Muscle of back (tissue), 11 donors: ENCODE measurements around the gene MRAS. TPM values are rescaled to one million over a fixed set of nuclear protein-coding genes. Genes with fewer than 3 reads are reported as not detected.
"Not testable (repeated sequence)": the region's sequence is repeated elsewhere in the genome, so short reads cannot be mapped to it uniquely, and the experiment has no call there.

Experiments used
- DNase-seq, 3 donors: peaks; one replicate each; pipeline versions ENCODE4 v3.0.0 to v3.0.0-alpha.2; 2013
- polyA plus RNA-seq, 10 donors: library from polyadenylated mRNA; unstranded; fragments of 120-200 nt; gene quantifications; one replicate each; pipeline ENCODE4 v1.2.1, GENCODE V29; 2013; ENCODE audit not compliant: insufficient read length in 10 of 10

MRAS gene
- polyA plus RNA-seq, 10 donors, result 39.4 to 84.0 (median 65.2) TPM

GRCh38 chr3:138442433-138442832 lies 94.1 kb downstream of the MRAS start:
- DNase-seq, result no peak

GRCh38 chr3:138443091-138443490 lies 94.7 kb downstream of the MRAS start:
- no peak for DNase-seq

GRCh38 chr3:138443521-138444503 lies 95.4 kb downstream of the MRAS start:
- peak; percentile 47 to 74 (median 51) for DNase-seq

DNA sequence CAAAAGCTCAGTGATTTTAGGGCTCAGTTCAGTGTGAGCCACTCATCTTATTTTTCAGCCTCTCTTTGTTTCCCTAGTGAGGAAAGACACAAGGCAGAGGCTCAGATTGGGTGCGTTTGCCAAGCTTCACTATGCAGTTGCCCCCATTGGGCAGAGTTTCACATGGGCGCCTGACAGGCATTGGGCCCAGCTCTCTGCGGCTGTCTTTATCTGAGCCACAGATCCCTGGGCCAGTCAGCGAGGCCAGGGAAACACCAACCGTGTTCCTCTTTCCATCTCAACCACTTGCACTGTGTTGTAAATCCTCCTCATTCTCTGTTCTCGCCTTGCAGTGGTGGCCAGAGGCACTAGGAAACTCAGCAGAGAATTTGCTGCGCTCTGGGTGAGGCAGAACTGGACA lies 96.9 kb downstream of the MRAS start:
- no peak for DNase-seq

DNA sequence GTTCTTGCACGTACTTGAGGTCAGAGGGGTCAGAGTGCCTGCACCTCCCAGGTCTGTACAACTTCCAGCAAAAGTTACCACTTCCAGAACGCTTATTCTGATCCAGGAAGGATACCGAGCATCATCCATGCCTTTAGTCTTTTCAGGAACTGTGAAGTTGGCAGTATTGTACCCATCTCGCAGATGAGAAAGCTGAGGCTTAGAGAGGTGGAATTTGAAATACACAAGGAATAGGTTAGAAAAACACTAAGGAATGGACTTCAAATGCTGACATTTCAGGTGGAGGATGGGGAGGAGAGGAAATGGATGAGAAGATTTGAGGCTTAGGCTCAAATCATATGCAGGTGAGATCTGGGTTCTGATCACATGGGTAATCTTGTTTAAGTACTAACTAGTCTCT lies 97.3 kb downstream of the MRAS start:
- DNase-seq, result no peak

- no peak for DNase-seq
Observed at GRCh38 chr3:138448631-138449030, 100.3 kb downstream of the MRAS start.

DNA sequence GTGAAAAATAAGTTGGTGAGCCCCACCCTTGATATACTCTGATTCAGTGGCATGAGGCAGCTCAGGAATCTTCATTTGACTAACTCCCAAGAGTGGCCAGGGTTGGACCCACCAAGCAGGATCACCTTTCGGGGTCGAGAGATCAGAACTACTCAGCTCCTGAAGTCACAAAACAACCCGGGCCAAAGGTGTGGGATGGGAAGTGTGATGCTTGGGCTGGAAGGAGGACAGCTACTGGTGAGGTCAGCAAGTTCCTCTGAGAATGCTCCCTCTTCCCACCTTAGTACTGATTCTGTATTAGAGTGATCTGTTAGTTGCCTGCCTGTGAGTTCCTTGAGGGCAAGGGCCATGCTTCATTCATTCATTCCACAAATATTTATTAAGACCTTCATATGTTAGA lies 101.1 kb downstream of the MRAS start:
- no peak for DNase-seq

GRCh38 chr3:138450181-138450580 lies 101.8 kb downstream of the MRAS start:
- no peak for DNase-seq

GRCh38 chr3:138450704-138451424 lies 102.5 kb downstream of the MRAS start:
- DNase-seq, result no peak

DNA sequence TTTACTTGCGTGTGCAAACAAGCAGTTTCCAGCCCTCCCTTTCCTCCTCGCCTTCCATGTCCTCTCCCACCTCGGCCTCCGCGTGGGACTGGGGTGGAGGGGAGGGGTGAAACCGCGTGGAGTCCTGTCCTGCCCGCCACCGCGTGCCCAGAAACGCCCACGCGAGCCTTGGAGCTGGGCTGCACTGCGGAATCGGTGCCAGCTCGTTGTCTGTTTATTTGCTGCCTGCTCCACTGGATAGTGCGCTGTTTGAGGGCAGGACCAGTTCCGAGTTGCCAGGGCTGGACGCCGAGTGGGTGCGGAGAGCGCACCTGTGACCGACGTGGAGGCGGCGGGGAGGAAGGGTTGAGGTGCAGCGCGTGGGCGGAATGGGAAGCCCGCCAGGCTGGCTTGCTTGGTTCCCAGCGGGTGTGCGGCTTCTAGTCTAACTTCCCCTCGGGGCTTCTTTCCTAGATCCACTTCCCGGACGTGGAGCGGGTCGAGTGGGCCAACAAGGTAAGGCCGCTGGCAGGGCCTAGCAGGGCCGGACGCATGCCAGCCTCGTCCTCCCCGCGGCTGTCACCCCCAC lies 103.3 kb downstream of the MRAS start:
- DNase-seq, result no peak

GRCh38 chr3:138452436-138452835 lies 104.1 kb downstream of the MRAS start:
- no peak for DNase-seq

GRCh38 chr3:138453940-138454339 lies 105.6 kb downstream of the MRAS start:
- DNase-seq, result not testable (repeated sequence)

Other genes with a start within 250 kb of the MRAS start
- 10 to 100 TPM in 1 of 10 donors, 1 to 10 TPM in 9; 5.3 to 12.4 (median 6.9) TPM for gene DZIP1L, start 233.0 kb upstream of the MRAS start, polyA plus RNA-seq
- gene A4GNT, start 216.2 kb upstream of the MRAS start, polyA plus RNA-seq, result under 1 TPM in 3 of 10 donors, not detected in 7; 0.16 to 0.23 (median 0.22) TPM
- gene DBR1, start 173.7 kb upstream of the MRAS start, polyA plus RNA-seq, result 10 to 100 TPM in 6 of 10 donors, 1 to 10 TPM in 4; 8.1 to 12.1 (median 10.3) TPM
- gene ARMC8, start 161.3 kb upstream of the MRAS start, polyA plus RNA-seq, result 10 to 100 TPM; 31.1 to 52.8 (median 38.8) TPM
- 1 to 10 TPM in 3 of 10 donors, under 1 TPM in 7; 0.28 to 1.2 (median 0.67) TPM for gene NME9, start 18.7 kb upstream of the MRAS start, polyA plus RNA-seq
- 10 to 100 TPM in 9 of 10 donors, 1 to 10 TPM in 1; 4.6 to 29.4 (median 15.1) TPM for gene ESYT3, start 86.0 kb downstream of the MRAS start, polyA plus RNA-seq
- 10 to 100 TPM; 15.5 to 27.4 (median 21.2) TPM for gene CEP70, start 245.7 kb downstream of the MRAS start, polyA plus RNA-seq